T-helper 2 cell (primary cell): Measurements from ENCODE around the gene DGCR8.

Source experiments
- DNase-seq, 5 experiments: peaks; one replicate each; pipeline versions ENCODE4 v3.0.0 to v3.0.0-alpha.2; 2012 to 2022

Gene DGCR8

GRCh38 chr22:20139391-20140106 lies 59.5 kb downstream of the DGCR8 start:
- no peak for DNase-seq

- DNase-seq: no peak
Observed at GRCh38 chr22:20140107-20140445, 60.0 kb downstream of the DGCR8 start.

GRCh38 chr22:20140521-20140964 lies 60.5 kb downstream of the DGCR8 start:
- DNase-seq: no peak

- DNase-seq: no peak
Observed at GRCh38 chr22:20141186-20142077, 61.4 kb downstream of the DGCR8 start.

- no peak for DNase-seq
Observed at GRCh38 chr22:20142711-20143621, 62.9 kb downstream of the DGCR8 start.

- no peak for DNase-seq
Observed at GRCh38 chr22:20143883-20144665, 64.0 kb downstream of the DGCR8 start.

- no peak for DNase-seq
Observed at GRCh38 chr22:20145206-20145831, 65.3 kb downstream of the DGCR8 start.

- DNase-seq: no peak
Observed at GRCh38 chr22:20145832-20146223, 65.8 kb downstream of the DGCR8 start.

- no peak for DNase-seq
Observed at GRCh38 chr22:20146777-20147176, 66.7 kb downstream of the DGCR8 start.

GRCh38 chr22:20147237-20147988 lies 67.4 kb downstream of the DGCR8 start:
- DNase-seq: no peak

GRCh38 chr22:20148414-20148813 lies 68.4 kb downstream of the DGCR8 start:
- no peak for DNase-seq

GRCh38 chr22:20149257-20150250 lies 69.5 kb downstream of the DGCR8 start:
- no peak for DNase-seq

GRCh38 chr22:20150381-20151275 lies 70.6 kb downstream of the DGCR8 start, which contains the start of gene CCDC188:
TSS of gene CCDC188 (minus strand) at chr22:20151055. CDS start at chr22:20150986, 69 bp downstream.
- no peak for DNase-seq

GRCh38 chr22:20151276-20151588 lies 71.2 kb downstream of the DGCR8 start:
- no peak for DNase-seq

- no peak for DNase-seq
Observed at GRCh38 chr22:20152464-20152890, 72.4 kb downstream of the DGCR8 start.

GRCh38 chr22:20153945-20154344 lies 73.9 kb downstream of the DGCR8 start:
- no peak for DNase-seq

GRCh38 chr22:20154602-20155187 lies 74.7 kb downstream of the DGCR8 start:
- DNase-seq: no peak
